ENCODE measurements around the gene TRIM24. TPM values are rescaled to one million over a fixed set of nuclear protein-coding genes. Genes with fewer than 3 reads are reported as not detected.

The TRIM24 gene
- total and polyA plus RNA-seq, 7 experiments from 2014 or later = 8.1 to 19.3 (median 17.7) TPM

DNA sequence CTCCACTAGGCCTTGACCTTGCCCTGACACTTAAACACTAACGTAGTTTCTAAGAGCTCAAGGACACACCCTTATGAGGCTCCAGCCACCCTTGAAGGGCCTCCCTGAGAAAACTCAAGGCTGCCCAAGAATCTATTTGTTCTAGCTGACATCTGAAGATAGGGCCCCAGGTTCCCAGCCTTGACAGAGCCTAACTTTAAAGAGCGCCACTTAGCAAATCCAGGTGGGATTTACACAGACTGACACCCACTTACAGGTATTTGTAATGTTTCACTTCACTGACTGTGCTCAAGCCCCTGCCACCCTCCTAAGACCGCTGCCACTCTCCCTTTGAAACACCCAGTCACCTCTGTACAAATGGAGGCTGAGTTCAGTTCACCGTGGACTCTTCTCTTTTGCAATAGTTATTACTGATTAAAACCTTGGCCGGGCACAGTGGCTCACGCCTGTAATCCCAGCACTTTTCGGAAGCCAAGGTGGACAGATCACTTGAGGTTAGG is 150.7 kb downstream of the TRIM24 start:
- intact Hi-C loops (cut with micrococcal nuclease) = no loop called here
- no peak for ATAC-seq
- peaks cover 7 to 32% (median 20%) of the 10 kb centered on the region in 7 donors for H3K4me1 Mint-ChIP-seq
- Histone ChIP-seq H3K36me3 (ENCODE audit: control insufficient read depth in 2 of 3, insufficient read depth in 3 of 3, low read length in 3 of 3) (no peaks in the 10 kb centered on the region), H3K27ac (ENCODE audit: low read depth, low read length) (no peak overlapping the region), H3K4me3 (ENCODE audit: low read length) (no peak overlapping the region), H3K4me1 (ENCODE audit: control insufficient read depth in 2 of 2, insufficient read depth in 2 of 2, low read length in 2 of 2) (no peaks in the 10 kb centered on the region), H3K27me3 (ENCODE audit: control insufficient read depth in 2 of 2, insufficient read depth in 2 of 2, low read length in 2 of 2) (no peaks in the 10 kb centered on the region), H3K9me3 (ENCODE audit: control insufficient read depth in 2 of 3, low read length in 3 of 3) (no peaks in the 10 kb centered on the region)
- no peak for DNase-seq
- H3K27ac Mint-ChIP-seq = peak overlapping the region in 3 of 9 donors; percentile 2 to 73 (median 38)
- H3K9me3 Mint-ChIP-seq = peaks cover 0 to 3% (median 0%) of the 10 kb centered on the region in 11 donors
- POLR2A ChIA-PET = no interaction called here
- H3K27me3 Mint-ChIP-seq = no peaks in the 10 kb centered on the region
- H3K4me3 Mint-ChIP-seq = no peak overlapping the region
- CTCF ChIA-PET = no interaction called here
- peaks cover 0 to 2% (median 0%) of the 10 kb centered on the region in 5 donors for H3K36me3 Mint-ChIP-seq

DNA sequence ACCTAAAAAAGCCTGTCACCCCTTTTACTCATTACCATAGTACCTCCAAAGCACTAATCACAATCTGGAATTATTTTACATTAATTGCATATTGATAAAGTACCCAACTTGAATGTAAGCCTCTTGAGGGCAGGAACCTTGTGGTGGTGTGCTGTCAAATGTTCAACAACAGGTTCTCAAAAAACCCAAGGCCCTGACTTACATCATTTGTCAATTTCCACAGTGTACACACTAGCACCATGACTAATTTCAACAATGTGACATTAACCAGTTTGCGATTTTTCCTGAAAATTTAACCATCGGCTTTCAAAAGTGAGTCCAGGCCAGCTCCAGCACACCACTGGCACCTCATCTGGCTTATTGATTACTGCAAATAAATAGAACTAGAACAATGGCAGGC is 153.6 kb downstream of the TRIM24 start:
- no peaks in the 10 kb centered on the region for H3K4me1 ChIP-seq (ENCODE audit: control insufficient read depth in 2 of 2, insufficient read depth in 2 of 2, low read length in 2 of 2)
- Mint-ChIP-seq H3K9me3 (no peaks in the 10 kb centered on the region), H3K27me3 (peaks cover 0 to 2% (median 0%) of the 10 kb centered on the region in 5 donors), H3K36me3 (peaks cover 0 to 2% (median 0%) of the 10 kb centered on the region in 5 donors), H3K4me1 (peaks cover 2 to 13% (median 10%) of the 10 kb centered on the region in 7 donors), H3K4me3 (peak overlapping the region in 1 of 10 donors; percentile 16), H3K27ac (peak overlapping the region in 1 of 9 donors; percentile 46)
- no peaks in the 10 kb centered on the region for H3K27me3 ChIP-seq (ENCODE audit: control insufficient read depth in 2 of 2, insufficient read depth in 2 of 2, low read length in 2 of 2)
- no peak overlapping the region for H3K4me3 ChIP-seq (ENCODE audit: low read length)
- ChIA-PET CTCF (no interaction called here), POLR2A (no interaction called here)
- H3K27ac ChIP-seq (ENCODE audit: low read depth, low read length) = no peak overlapping the region
- H3K9me3 ChIP-seq (ENCODE audit: control insufficient read depth in 2 of 3, low read length in 3 of 3) = no peaks in the 10 kb centered on the region
- DNase-seq (no peak), ATAC-seq (no peak)
- no peaks in the 10 kb centered on the region for H3K36me3 ChIP-seq (ENCODE audit: control insufficient read depth in 2 of 3, insufficient read depth in 3 of 3, low read length in 3 of 3)
- intact Hi-C loops (cut with micrococcal nuclease) = no loop called here

DNA sequence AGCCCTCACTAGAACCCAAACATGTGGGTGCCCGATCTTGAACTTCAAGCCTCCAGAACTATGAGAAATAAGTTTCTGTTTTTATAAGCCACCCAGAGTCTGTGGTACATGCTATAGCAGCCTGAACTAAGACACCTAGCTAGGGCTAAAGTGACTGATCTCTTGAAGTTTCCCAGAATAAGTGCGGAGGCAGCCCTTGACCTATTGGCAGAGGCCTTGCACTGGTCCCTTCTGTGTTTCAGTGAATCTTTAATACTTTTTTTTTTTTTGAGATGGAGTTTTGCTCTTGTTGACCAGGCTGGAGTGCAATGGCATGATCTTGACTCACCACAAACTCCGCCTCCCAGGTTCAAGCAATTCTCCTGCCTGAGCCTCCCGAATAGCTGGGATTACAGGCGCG is 156.0 kb downstream of the TRIM24 start:
- no peak for ATAC-seq
- POLR2A ChIA-PET = no interaction called here
- no peak for DNase-seq
- Mint-ChIP-seq H3K4me1 (peaks cover 1 to 13% (median 10%) of the 10 kb centered on the region in 7 donors), H3K27me3 (peaks cover 0 to 2% (median 0%) of the 10 kb centered on the region in 5 donors), H3K36me3 (peaks cover 0 to 2% (median 0%) of the 10 kb centered on the region in 5 donors), H3K27ac (no peak overlapping the region), H3K4me3 (no peak overlapping the region), H3K9me3 (no peaks in the 10 kb centered on the region)
- intact Hi-C loops (cut with micrococcal nuclease) = no loop called here
- Histone ChIP-seq H3K36me3 (ENCODE audit: control insufficient read depth in 2 of 3, insufficient read depth in 3 of 3, low read length in 3 of 3) (no peaks in the 10 kb centered on the region), H3K4me3 (ENCODE audit: low read length) (no peak overlapping the region), H3K27me3 (ENCODE audit: control insufficient read depth in 2 of 2, insufficient read depth in 2 of 2, low read length in 2 of 2) (no peaks in the 10 kb centered on the region), H3K4me1 (ENCODE audit: control insufficient read depth in 2 of 2, insufficient read depth in 2 of 2, low read length in 2 of 2) (no peaks in the 10 kb centered on the region), H3K9me3 (ENCODE audit: control insufficient read depth in 2 of 3, low read length in 3 of 3) (no peaks in the 10 kb centered on the region), H3K27ac (ENCODE audit: low read depth, low read length) (no peak overlapping the region)
- CTCF ChIA-PET = no interaction called here

DNA sequence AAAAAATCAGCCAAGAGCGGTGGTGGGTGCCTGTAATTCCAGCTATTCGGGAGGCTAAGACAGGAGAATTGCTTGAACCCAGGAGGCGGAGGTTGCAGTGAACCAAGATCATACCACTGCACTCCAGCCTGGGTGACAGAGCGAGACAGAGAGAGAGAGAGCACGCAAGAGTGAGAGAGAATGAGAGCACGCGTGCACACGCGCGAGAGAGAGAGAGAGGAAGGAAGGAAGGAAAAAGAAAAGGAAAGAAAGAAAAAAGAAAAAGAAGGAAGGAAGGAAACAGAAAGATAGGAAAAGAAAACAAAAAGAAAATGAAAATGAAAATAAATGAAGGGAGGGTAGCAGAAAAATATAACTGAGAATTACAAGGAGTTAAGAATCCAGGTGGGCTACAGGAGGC is 158.4 kb downstream of the TRIM24 start:
- DNase-seq (no peak), ATAC-seq (no peak)
- H3K27ac ChIP-seq (ENCODE audit: low read depth, low read length) = no peak overlapping the region
- no peaks in the 10 kb centered on the region for H3K36me3 ChIP-seq (ENCODE audit: control insufficient read depth in 2 of 3, insufficient read depth in 3 of 3, low read length in 3 of 3)
- H3K9me3 ChIP-seq (ENCODE audit: control insufficient read depth in 2 of 3, low read length in 3 of 3) = no peaks in the 10 kb centered on the region
- peak overlapping the region in 1 of 9 donors; percentile 68 for H3K27ac Mint-ChIP-seq
- no peaks in the 10 kb centered on the region for H3K36me3 Mint-ChIP-seq
- intact Hi-C loops (cut with micrococcal nuclease) = no loop called here
- H3K4me3 ChIP-seq (ENCODE audit: low read length) = no peak overlapping the region
- peaks cover 0 to 2% (median 0%) of the 10 kb centered on the region in 5 donors for H3K27me3 Mint-ChIP-seq
- CTCF ChIA-PET = no interaction called here
- H3K4me1 ChIP-seq (ENCODE audit: control insufficient read depth in 2 of 2, insufficient read depth in 2 of 2, low read length in 2 of 2) = no peaks in the 10 kb centered on the region
- POLR2A ChIA-PET = no interaction called here
- no peaks in the 10 kb centered on the region for H3K9me3 Mint-ChIP-seq
- H3K27me3 ChIP-seq (ENCODE audit: control insufficient read depth in 2 of 2, insufficient read depth in 2 of 2, low read length in 2 of 2) = no peaks in the 10 kb centered on the region
- peaks cover 0 to 9% (median 7%) of the 10 kb centered on the region in 7 donors for H3K4me1 Mint-ChIP-seq
- H3K4me3 Mint-ChIP-seq = no peak overlapping the region

DNA sequence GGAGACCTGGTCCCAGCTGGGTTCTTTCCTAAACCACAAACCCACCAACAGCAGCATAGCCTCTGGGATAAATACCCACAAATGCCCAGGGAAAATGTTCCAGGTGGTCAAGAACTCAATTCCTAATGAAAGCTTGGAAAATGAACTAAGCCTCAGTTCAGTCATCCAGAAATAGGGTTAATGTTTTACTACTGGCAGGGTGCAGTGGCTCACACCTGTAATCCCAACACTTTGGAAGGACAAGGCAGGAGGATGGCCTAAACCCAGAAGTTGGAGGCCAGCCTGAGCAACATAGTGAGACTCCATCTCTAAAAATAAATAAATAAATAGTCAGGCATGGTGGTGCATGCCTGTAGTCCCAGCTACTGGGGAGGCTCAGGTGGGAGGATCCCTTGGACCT is 158.9 kb downstream of the TRIM24 start:
- no peaks in the 10 kb centered on the region for H3K9me3 ChIP-seq (ENCODE audit: control insufficient read depth in 2 of 3, low read length in 3 of 3)
- Mint-ChIP-seq H3K4me1 (peaks cover 0 to 7% (median 3%) of the 10 kb centered on the region in 7 donors), H3K27ac (no peak overlapping the region), H3K9me3 (no peaks in the 10 kb centered on the region), H3K36me3 (no peaks in the 10 kb centered on the region), H3K27me3 (peaks cover 0 to 2% (median 0%) of the 10 kb centered on the region in 5 donors), H3K4me3 (no peak overlapping the region)
- peaks cover 0 to 1% of the 10 kb centered on the region in 2 donors for H3K4me1 ChIP-seq (ENCODE audit: control insufficient read depth in 2 of 2, insufficient read depth in 2 of 2, low read length in 2 of 2)
- ATAC-seq (no peak), DNase-seq (no peak)
- no peaks in the 10 kb centered on the region for H3K27me3 ChIP-seq (ENCODE audit: control insufficient read depth in 2 of 2, insufficient read depth in 2 of 2, low read length in 2 of 2)
- no peaks in the 10 kb centered on the region for H3K36me3 ChIP-seq (ENCODE audit: control insufficient read depth in 2 of 3, insufficient read depth in 3 of 3, low read length in 3 of 3)
- ChIA-PET CTCF (no interaction called here), POLR2A (no interaction called here)
- H3K4me3 ChIP-seq (ENCODE audit: low read length) = no peak overlapping the region
- H3K27ac ChIP-seq (ENCODE audit: low read depth, low read length) = no peak overlapping the region
- intact Hi-C loops (cut with micrococcal nuclease) = no loop called here

DNA sequence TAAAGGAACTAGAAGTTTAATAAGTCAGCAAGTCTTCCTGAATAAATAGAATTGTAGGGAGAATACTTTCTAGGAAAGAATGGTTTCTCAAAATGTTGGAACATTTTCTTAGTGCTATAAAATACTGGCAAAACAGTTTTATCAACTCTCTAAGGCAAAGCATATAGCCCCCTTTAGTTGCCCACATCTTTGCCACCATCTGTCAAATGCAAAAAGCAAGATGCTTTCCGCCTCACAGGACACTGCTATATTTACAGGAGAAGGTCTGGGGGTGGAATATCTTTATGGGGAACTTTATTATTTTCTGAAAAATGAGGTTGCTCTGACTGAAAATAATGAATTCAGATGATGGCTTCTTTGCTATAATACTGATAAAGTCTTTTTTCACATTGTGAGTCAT is 162.8 kb downstream of the TRIM24 start:
- POLR2A ChIA-PET = no interaction called here
- intact Hi-C loops (cut with micrococcal nuclease) = loop anchor here in 1 of 2 donors (10.0 kb wide), 1 partner anchor 132 kb away; no protein-coding TSS in a partner anchor

More for the DNA sequence above, 162.8 kb downstream of the TRIM24 start:
- DNase-seq = no peak
- H3K27ac Mint-ChIP-seq = no peak overlapping the region
- ATAC-seq = no peak
- H3K36me3 Mint-ChIP-seq = no peaks in the 10 kb centered on the region
- no peaks in the 10 kb centered on the region for H3K27me3 ChIP-seq (ENCODE audit: control insufficient read depth in 2 of 2, insufficient read depth in 2 of 2, low read length in 2 of 2)
- peaks cover 12 to 39% (median 36%) of the 10 kb centered on the region in 7 donors for H3K4me1 Mint-ChIP-seq
- H3K36me3 ChIP-seq (ENCODE audit: control insufficient read depth in 2 of 3, insufficient read depth in 3 of 3, low read length in 3 of 3) = no peaks in the 10 kb centered on the region
- peaks cover 0 to 5% (median 0%) of the 10 kb centered on the region in 5 donors for H3K27me3 Mint-ChIP-seq
- no peak overlapping the region for H3K27ac ChIP-seq (ENCODE audit: low read depth, low read length)
- peaks cover 17 to 30% of the 10 kb centered on the region in 2 donors for H3K4me1 ChIP-seq (ENCODE audit: control insufficient read depth in 2 of 2, insufficient read depth in 2 of 2, low read length in 2 of 2)
- H3K9me3 Mint-ChIP-seq = peaks cover 0 to 3% (median 0%) of the 10 kb centered on the region in 11 donors
- no peaks in the 10 kb centered on the region for H3K9me3 ChIP-seq (ENCODE audit: control insufficient read depth in 2 of 3, low read length in 3 of 3)
- CTCF ChIA-PET = no interaction called here
- H3K4me3 Mint-ChIP-seq = no peak overlapping the region
- H3K4me3 ChIP-seq (ENCODE audit: low read length) = no peak overlapping the region

Measured in naive thymus-derived CD4-positive, alpha-beta T cell (primary cell).